HUES6 (cell line): ENCODE results near the gene MED13L.

ENCODE experiments used
- H3K27ac ChIP-seq: 2 replicates; pipeline ENCODE4 v1.7.0; 2013; ENCODE audit warnings: low read depth, mild to moderate bottlenecking, low read length, inconsistent platforms
- H3K27me3 ChIP-seq: 2 replicates; pipeline ENCODE4 v1.6.1; 2013; ENCODE audit warnings: low read length; ENCODE audit not compliant: control insufficient read depth, insufficient read depth
- H3K36me3 ChIP-seq: 2 replicates; pipeline ENCODE4 v1.6.1; 2013; ENCODE audit warnings: low read length; ENCODE audit not compliant: control insufficient read depth, insufficient read depth
- H3K4me1 ChIP-seq: 2 replicates; pipeline ENCODE4 v1.6.1; 2013; ENCODE audit warnings: low read length; ENCODE audit not compliant: control insufficient read depth, insufficient read depth
- H3K4me3 ChIP-seq: 2 replicates; pipeline ENCODE4 v1.5.1; 2013; ENCODE audit warnings: low read depth, low read length
- H3K9ac ChIP-seq: one replicate; pipeline ENCODE4 v1.6.1; 2013; ENCODE audit warnings: mild to moderate bottlenecking, low read length
- H3K9me3 ChIP-seq: 2 replicates; pipeline ENCODE4 v1.6.1; 2013; ENCODE audit warnings: low read depth, low read length; ENCODE audit not compliant: control insufficient read depth, insufficient read depth

The MED13L gene

DNA sequence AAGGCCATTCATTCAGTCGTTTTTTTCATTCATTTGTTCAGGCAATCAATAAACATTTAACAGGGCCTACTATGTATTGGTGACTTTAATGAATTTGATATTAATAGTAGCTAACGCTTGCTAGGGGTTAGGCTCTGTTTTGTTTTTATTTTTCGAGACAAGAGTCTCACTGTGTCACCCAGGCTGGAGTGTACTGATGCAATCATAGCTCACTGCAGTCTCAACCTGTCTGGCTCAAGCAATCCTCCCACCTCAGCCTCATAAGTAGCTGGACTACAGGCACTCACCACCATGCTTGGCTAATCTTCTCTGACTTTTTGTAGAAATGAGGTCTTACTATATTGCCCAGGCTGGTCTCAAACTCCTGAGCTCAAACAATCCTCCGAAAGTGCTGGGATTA is 25.6 kb upstream of the MED13L start:
- Histone ChIP-seq H3K27ac (no peak overlapping the region), H3K4me3 (no peak overlapping the region), H3K9ac (no peak overlapping the region), H3K4me1 (peaks cover 11% of the 10 kb centered on the region), H3K9me3 (no peaks in the 10 kb centered on the region), H3K27me3 (no peaks in the 10 kb centered on the region), H3K36me3 (no peaks in the 10 kb centered on the region)

GRCh38 chr12:116302166-116303058 is 24.9 kb upstream of the MED13L start:
- H3K27ac ChIP-seq: no peak overlapping the region
- no peaks in the 10 kb centered on the region for H3K9me3 ChIP-seq
- H3K27me3 ChIP-seq: no peaks in the 10 kb centered on the region
- H3K36me3 ChIP-seq: no peaks in the 10 kb centered on the region
- H3K9ac ChIP-seq: no peak overlapping the region
- H3K4me3 ChIP-seq: no peak overlapping the region
- H3K4me1 ChIP-seq: peaks cover 11% of the 10 kb centered on the region

- H3K36me3 ChIP-seq: no peaks in the 10 kb centered on the region
- H3K27ac ChIP-seq: no peak overlapping the region
- H3K4me1 ChIP-seq: peaks cover 11% of the 10 kb centered on the region
- no peaks in the 10 kb centered on the region for H3K9me3 ChIP-seq
- no peak overlapping the region for H3K9ac ChIP-seq
- H3K4me3 ChIP-seq: no peak overlapping the region
- no peaks in the 10 kb centered on the region for H3K27me3 ChIP-seq
These were observed 24.1 kb upstream of the MED13L start for GRCh38 chr12:116301621-116302020.

- H3K27ac ChIP-seq: no peak overlapping the region
- no peak overlapping the region for H3K9ac ChIP-seq
- H3K4me3 ChIP-seq: no peak overlapping the region
- H3K36me3 ChIP-seq: no peaks in the 10 kb centered on the region
- H3K9me3 ChIP-seq: no peaks in the 10 kb centered on the region
- no peaks in the 10 kb centered on the region for H3K27me3 ChIP-seq
- H3K4me1 ChIP-seq: peaks cover 11% of the 10 kb centered on the region
These were observed 22.3 kb upstream of the MED13L start for GRCh38 chr12:116299665-116300328.

DNA sequence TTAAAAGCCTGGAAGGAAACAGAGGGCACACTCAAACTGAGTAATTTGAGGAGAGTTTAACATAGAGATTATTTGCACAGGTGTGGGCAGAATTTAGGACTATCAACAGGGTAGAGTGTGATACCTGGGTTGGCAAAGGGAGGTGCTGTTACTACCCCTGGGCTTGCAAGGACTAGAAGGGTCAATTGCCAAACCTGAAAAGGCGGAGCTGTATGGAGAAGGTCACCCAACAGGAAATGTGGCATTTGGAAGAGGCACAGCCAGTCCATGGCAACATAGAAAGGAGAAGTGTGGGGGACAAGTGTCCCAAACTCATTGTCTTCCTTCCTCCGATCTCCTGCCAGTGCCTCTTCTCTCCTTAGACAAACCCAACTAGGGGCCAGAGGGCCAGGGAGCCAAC is 21.6 kb upstream of the MED13L start:
- Histone ChIP-seq H3K36me3 (no peaks in the 10 kb centered on the region), H3K9ac (no peak overlapping the region), H3K27ac (no peak overlapping the region), H3K4me3 (no peak overlapping the region), H3K9me3 (no peaks in the 10 kb centered on the region), H3K27me3 (no peaks in the 10 kb centered on the region), H3K4me1 (peaks cover 19% of the 10 kb centered on the region)

- no peak overlapping the region for H3K9ac ChIP-seq
- no peaks in the 10 kb centered on the region for H3K27me3 ChIP-seq
- H3K27ac ChIP-seq: no peak overlapping the region
- H3K36me3 ChIP-seq: no peaks in the 10 kb centered on the region
- H3K4me3 ChIP-seq: no peak overlapping the region
- H3K4me1 ChIP-seq: peaks cover 19% of the 10 kb centered on the region
- H3K9me3 ChIP-seq: no peaks in the 10 kb centered on the region
These were observed 21.1 kb upstream of the MED13L start for GRCh38 chr12:116298578-116298977.

GRCh38 chr12:116297224-116297834 is 19.8 kb upstream of the MED13L start:
- H3K4me3 ChIP-seq: no peak overlapping the region
- peaks cover 15% of the 10 kb centered on the region for H3K4me1 ChIP-seq
- no peaks in the 10 kb centered on the region for H3K9me3 ChIP-seq
- H3K27ac ChIP-seq: no peak overlapping the region
- H3K36me3 ChIP-seq: no peaks in the 10 kb centered on the region
- no peak overlapping the region for H3K9ac ChIP-seq
- no peaks in the 10 kb centered on the region for H3K27me3 ChIP-seq

DNA sequence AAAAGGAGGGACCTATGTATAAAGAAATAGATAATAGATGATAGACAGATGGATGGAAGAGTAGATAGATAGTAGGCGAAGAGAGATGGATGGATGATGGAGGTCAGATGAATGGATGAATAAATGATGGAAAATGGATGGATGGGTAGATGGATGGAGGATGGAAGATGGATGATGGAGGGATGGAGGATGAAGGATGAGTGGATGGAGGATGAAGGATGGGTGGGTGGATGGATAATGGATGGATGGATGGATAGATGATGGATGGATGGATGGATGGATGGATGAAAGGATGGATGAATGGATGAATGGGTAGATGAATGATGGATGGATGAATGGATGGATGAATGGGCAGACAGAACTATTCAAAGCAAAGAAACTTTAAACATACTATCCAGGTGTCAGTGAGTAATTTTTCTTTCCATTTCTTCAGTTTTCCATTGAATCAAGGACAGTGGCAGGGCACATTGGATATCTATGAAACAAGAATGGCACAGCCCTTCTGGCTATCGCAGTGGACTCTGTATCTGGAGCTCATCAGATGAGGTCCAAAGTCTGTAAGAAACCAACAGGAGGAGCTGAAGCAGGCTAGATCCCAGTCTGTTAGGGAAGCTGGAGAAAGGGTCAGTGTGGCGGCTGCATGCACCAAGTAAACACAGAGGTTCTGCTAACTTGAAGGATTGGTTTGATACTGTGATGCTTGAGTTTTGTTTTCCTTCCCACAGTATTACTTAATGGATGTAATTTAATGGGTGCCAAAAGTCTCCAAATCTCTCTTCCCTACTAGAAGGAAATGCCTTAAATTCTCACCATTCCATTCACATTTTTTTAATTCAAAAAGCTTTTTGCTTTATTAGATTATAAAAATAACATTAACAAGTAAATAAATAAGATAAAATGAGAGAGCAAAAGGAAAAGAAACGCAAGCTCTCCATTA is 18.1 kb upstream of the MED13L start:
- no peaks in the 10 kb centered on the region for H3K9me3 ChIP-seq
- no peak overlapping the region for H3K27ac ChIP-seq
- peaks cover 15% of the 10 kb centered on the region for H3K4me1 ChIP-seq
- H3K4me3 ChIP-seq: no peak overlapping the region
- H3K36me3 ChIP-seq: no peaks in the 10 kb centered on the region
- no peak overlapping the region for H3K9ac ChIP-seq
- no peaks in the 10 kb centered on the region for H3K27me3 ChIP-seq

DNA sequence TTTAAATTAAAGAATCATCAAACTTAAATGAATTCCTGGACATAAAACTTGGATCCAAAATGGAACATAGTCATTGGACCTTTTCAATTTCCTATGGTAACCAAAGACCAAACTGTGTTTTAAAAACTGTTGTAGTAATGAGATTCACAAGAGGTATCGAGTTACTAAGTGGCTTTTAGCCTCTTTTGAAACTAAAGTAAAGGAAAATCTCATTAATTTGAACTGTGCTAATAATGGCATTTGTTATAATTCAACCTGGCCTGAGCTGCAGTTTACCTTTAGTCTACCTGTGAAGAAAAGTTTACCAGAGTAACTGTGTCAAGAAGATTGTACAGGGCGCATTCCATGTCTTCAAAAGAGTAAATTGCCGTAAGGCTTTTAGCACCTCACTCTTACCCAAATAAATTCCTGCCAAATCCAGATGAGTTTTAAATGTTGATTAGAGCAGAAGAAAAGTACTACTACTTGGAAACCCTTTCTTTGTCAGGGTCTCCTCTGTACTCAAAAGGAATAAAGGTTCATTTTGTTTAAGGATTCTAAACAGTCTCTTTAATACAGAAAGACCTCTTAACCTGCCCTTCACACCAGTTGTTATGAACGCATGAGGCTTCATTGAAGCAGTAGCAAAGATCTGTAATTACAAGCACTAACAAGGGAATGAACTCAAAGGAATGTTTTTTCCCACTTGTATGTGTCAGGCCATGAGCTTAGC is 17.1 kb upstream of the MED13L start:
- peaks cover 8% of the 10 kb centered on the region; the same call in 1 of the 2 replicates for H3K4me1 ChIP-seq
- no peaks in the 10 kb centered on the region for H3K27me3 ChIP-seq
- H3K9me3 ChIP-seq: no peaks in the 10 kb centered on the region
- no peaks in the 10 kb centered on the region for H3K36me3 ChIP-seq
- no peak overlapping the region for H3K27ac ChIP-seq
- H3K9ac ChIP-seq: no peak overlapping the region
- no peak overlapping the region for H3K4me3 ChIP-seq
